WTC11 (cell line): ENCODE measurements around the gene COPE. TPM values are rescaled to one million over a fixed set of nuclear protein-coding genes. Genes with fewer than 3 reads are reported as not detected.

Experiments
- ATAC-seq: fragments of 200-7000 bp; cut with Tn5 transposase; 2 replicates; pipeline ENCODE4 v1.10.0; 2021; ENCODE audit warnings: mild to moderate bottlenecking, moderate library complexity
- CTCF ChIA-PET: fragments of 300-600 bp; sonication (Branson Sonifier 250); formaldehyde crosslinking; loops from one replicate; lab custom pipeline; 2021; ENCODE audit warnings: antibody characterized with exemption; lab: Charles Lee
- POLR2A ChIA-PET: fragments of 350-600 bp; sonication (Branson Sonifier 250); formaldehyde crosslinking; loops from one replicate; lab custom pipeline; 2021; ENCODE audit warnings: antibody characterized with exemption; lab: Charles Lee
- DNase-seq: peaks from one replicate; pipeline ENCODE4 v3.0.0; 2021; ENCODE audit warnings: low spot score
- H3K27ac Mint-ChIP-seq: 2 replicates; pipeline ENCODE4 v1.8.0; 2021; ENCODE audit warnings: mixed read lengths
- H3K27me3 Mint-ChIP-seq: 2 replicates; pipeline ENCODE4 v1.8.0; 2021; ENCODE audit warnings: low read depth, mild to moderate bottlenecking, moderate library complexity, mixed read lengths
- H3K36me3 Mint-ChIP-seq: 2 replicates; pipeline ENCODE4 v1.8.0; 2021; ENCODE audit warnings: mixed read lengths
- H3K4me1 Mint-ChIP-seq: 2 replicates; pipeline ENCODE4 v1.8.0; 2022; ENCODE audit warnings: mixed read lengths
- H3K4me3 Mint-ChIP-seq: 2 replicates; pipeline ENCODE4 v1.8.0; 2021; ENCODE audit warnings: mild to moderate bottlenecking, moderate library complexity, mixed read lengths
- H3K9me3 Mint-ChIP-seq: 2 replicates; pipeline ENCODE4 v1.8.0; 2021; ENCODE audit warnings: mixed read lengths
- ARID4B ChIP-seq: sonication (generic); formaldehyde crosslinking; IDR thresholded peaks from 2 replicates; pipeline ENCODE4 v1.8.0; 2023; ENCODE audit warnings: missing genetic modification reagents, mild to moderate bottlenecking, borderline replicate concordance
- CDX4 ChIP-seq: fragments of 250-450 bp; sonication (Bioruptor Pico); IDR thresholded peaks from 2 replicates; pipeline ENCODE4 v1.9.0; 2021; ENCODE audit warnings: moderate library complexity, mild to moderate bottlenecking, inconsistent platforms, borderline replicate concordance
- CTCF ChIP-seq: fragments of 200-600 bp; IDR thresholded peaks from 2 replicates; pipeline ENCODE4 v1.8.0; 2022; ENCODE audit warnings: antibody characterized with exemption
- FOXK1 ChIP-seq: sonication (generic); formaldehyde crosslinking; IDR thresholded peaks from 2 replicates; pipeline ENCODE4 v1.8.0; 2022; ENCODE audit warnings: mild to moderate bottlenecking, moderate library complexity, missing genetic modification reagents
- IRF1 ChIP-seq: sonication (generic); formaldehyde crosslinking; IDR thresholded peaks from 2 replicates; pipeline ENCODE4 v1.8.0; 2023; ENCODE audit warnings: missing genetic modification reagents
- JUN ChIP-seq: sonication (generic); formaldehyde crosslinking; IDR thresholded peaks from 2 replicates; pipeline ENCODE4 v1.8.0; 2023; ENCODE audit warnings: mild to moderate bottlenecking, missing genetic modification reagents
- MXD4 ChIP-seq: fragments of 250-450 bp; sonication (Bioruptor Pico); IDR thresholded peaks from 2 replicates; pipeline ENCODE4 v1.8.0; 2021; ENCODE audit warnings: mild to moderate bottlenecking, moderate library complexity, borderline replicate concordance
- NR1H2 ChIP-seq: sonication (generic); formaldehyde crosslinking; IDR thresholded peaks from 2 replicates; pipeline ENCODE4 v1.9.0; 2021; ENCODE audit warnings: mild to moderate bottlenecking, moderate library complexity, missing genetic modification reagents
- OVOL2 ChIP-seq: fragments of 250-450 bp; sonication (Bioruptor Pico); IDR thresholded peaks from 2 replicates; pipeline ENCODE4 v1.9.0; 2021; ENCODE audit warnings: mild to moderate bottlenecking, borderline replicate concordance
- PREB ChIP-seq: sonication (generic); formaldehyde crosslinking; IDR thresholded peaks from 2 replicates; pipeline ENCODE4 v1.8.1; 2022; ENCODE audit warnings: mild to moderate bottlenecking, missing genetic modification reagents, moderate library complexity, borderline replicate concordance
- SMAD4 ChIP-seq: sonication (generic); formaldehyde crosslinking; IDR thresholded peaks from 2 replicates; pipeline ENCODE4 v1.8.0; 2022; ENCODE audit warnings: mild to moderate bottlenecking, missing genetic modification reagents
- TEAD1 ChIP-seq: sonication (generic); formaldehyde crosslinking; IDR thresholded peaks from 2 replicates; pipeline ENCODE4 v1.8.0; 2022; ENCODE audit warnings: mild to moderate bottlenecking, missing genetic modification reagents
- ZMAT4 ChIP-seq: fragments of 250-450 bp; sonication (Bioruptor Pico); IDR thresholded peaks from 2 replicates; pipeline ENCODE4 v1.9.0; 2021; ENCODE audit warnings: mild to moderate bottlenecking
- ZNF219 ChIP-seq: sonication (generic); formaldehyde crosslinking; IDR thresholded peaks from 2 replicates; pipeline ENCODE4 v1.8.0; 2023; ENCODE audit warnings: missing genetic modification reagents, mild to moderate bottlenecking, borderline replicate concordance
- ZNF317 ChIP-seq: sonication (generic); formaldehyde crosslinking; IDR thresholded peaks from 2 replicates; pipeline ENCODE4 v1.8.1; 2023; ENCODE audit warnings: low read depth, mild to moderate bottlenecking, moderate library complexity, missing genetic modification reagents, borderline replicate concordance
- ZNF396 ChIP-seq: fragments of 250-450 bp; sonication (Bioruptor Pico); IDR thresholded peaks from 2 replicates; pipeline ENCODE4 v1.8.0; 2021; ENCODE audit warnings: mild to moderate bottlenecking, moderate library complexity, borderline replicate concordance
- ZNF425 ChIP-seq: fragments of 250-450 bp; sonication (Bioruptor Pico); conservative IDR thresholded peaks from 2 replicates; pipeline ENCODE4 v1.9.0; 2021; ENCODE audit warnings: mild to moderate bottlenecking
- total RNA-seq: library from RNA; stranded (reverse); gene quantifications from 3 replicates; pipeline ENCODE4 v1.2.3, GENCODE V29; 2021

COPE gene
- total RNA-seq, 1 experiment from 2014 or later: 228 TPM

GRCh38 chr19:18922228-18922985 is 3.2 kb upstream of the COPE start (continued):
- TF ChIP-seq ARID4B (CRISPR knock-in tag) (no peak), TEAD1 (CRISPR knock-in tag) (no peak), IRF1 (CRISPR knock-in tag) (no peak), MXD4 (CRISPR knock-in tag) (no peak), NR1H2 (CRISPR knock-in tag) (no peak)

GRCh38 chr19:18921593-18921992 is 2.4 kb upstream of the COPE start:
- Mint-ChIP-seq H3K27ac (no peak overlapping the region), H3K4me1 (peaks cover 10% of the 10 kb centered on the region), H3K27me3 (no peaks in the 10 kb centered on the region; the same call in 1 of the 2 replicates), H3K4me3 (peak overlapping the region; percentile 99), H3K36me3 (peaks cover 25% of the 10 kb centered on the region), H3K9me3 (no peaks in the 10 kb centered on the region)
- ChIA-PET POLR2A (no interaction called here), CTCF (no interaction called here)
- ATAC-seq (no peak), DNase-seq (no peak)
- TF ChIP-seq FOXK1 (CRISPR knock-in tag) (no peak), SMAD4 (CRISPR knock-in tag) (no peak), ZNF396 (CRISPR knock-in tag) (no peak), ZNF317 (CRISPR knock-in tag) (no peak), JUN (CRISPR knock-in tag) (no peak), OVOL2 (CRISPR knock-in tag) (no peak), PREB (CRISPR knock-in tag) (no peak), TEAD1 (CRISPR knock-in tag) (no peak), ZMAT4 (CRISPR knock-in tag) (no peak), CDX4 (CRISPR knock-in tag) (no peak), CTCF (no peak), ZNF219 (CRISPR knock-in tag) (no peak), ZNF425 (no peak)
